HCT116 (cell line): Measurements from ENCODE around the gene MAP2K6. TPM values are rescaled to one million over a fixed set of nuclear protein-coding genes. Genes with fewer than 3 reads are reported as not detected.

Source experiments
- ATAC-seq: fragments of 200-7000 bp; cut with Tn5 transposase; 2 replicates; pipeline ENCODE4 v1.9.1; 2020; ENCODE audit warnings: mild to moderate bottlenecking, moderate library complexity
- BruUV-seq: library from RNA; stranded (reverse); fragments of 400-500 nt; replicated peaks from 2 replicates; lab custom pipeline; 2021; lab: Mats Ljungman, UMichigan
- CTCF ChIA-PET: fragments of 300-600 bp; sonication (Branson Sonifier 250); formaldehyde crosslinking; loops from one replicate; lab custom pipeline; 2021; ENCODE audit warnings: antibody characterized with exemption; lab: Charles Lee
- POLR2A ChIA-PET: fragments of 300-600, 350-600 bp; sonication (Branson Sonifier 250); formaldehyde crosslinking; loops from one replicate; lab custom pipeline; 2021; ENCODE audit warnings: antibody characterized with exemption; lab: Charles Lee
- RAD21 ChIA-PET, 2 experiments: fragments of 300-600 bp; sonication (Branson Sonifier 250); formaldehyde crosslinking; loops; one replicate each; lab custom pipeline; 2023; ENCODE audit warnings: low total read pairs in 2 of 2; ENCODE audit not compliant: uncharacterized antibody in 2 of 2, unreplicated experiment in 2 of 2, low non-redundant PET in 1 of 2; lab: Charles Lee
- DNase-seq: peaks from one replicate; pipeline ENCODE4 v3.0.0-alpha.2; 2010; ENCODE audit warnings: low read depth, low spot score
- H2AFZ ChIP-seq: fragments of 200-600 bp; shearing (Covaris generic), sonication (generic); 2 replicates; pipeline ENCODE4 v1.6.1; 2017; ENCODE audit warnings: low read depth, mixed run types, mixed read lengths, antibody characterized with exemption, low read length; ENCODE audit not compliant: poor library complexity, severe bottlenecking
- H3K27ac ChIP-seq: 2 replicates; pipeline ENCODE4 v1.5.1; 2012; ENCODE audit warnings: low read depth, low read length
- H3K27me3 ChIP-seq: fragments of 200-600 bp; sonication (generic); 2 replicates; pipeline ENCODE4 v1.6.1; 2016; ENCODE audit warnings: mixed run types, low read length, mixed read lengths; ENCODE audit not compliant: insufficient read depth
- H3K36me3 ChIP-seq, 2 experiments: fragments of 200-500 bp in 1 of 2; fragments of 200-600 bp in 1 of 2; sonication (Bioruptor generic) in 1 of 2; sonication (generic) in 1 of 2; 2 replicates each; pipeline versions ENCODE4 v1.5.1 to v1.6.1; 2014 to 2016; ENCODE audit warnings: low read length in 2 of 2, inconsistent platforms in 1 of 2, mixed read lengths in 1 of 2, mixed run types in 1 of 2; ENCODE audit not compliant: insufficient read depth in 2 of 2, control insufficient read depth in 1 of 2
- H3K4me1 ChIP-seq, 2 experiments: fragments of 200-600 bp in 1 of 2; sonication (generic) in 1 of 2; 2 replicates each; pipeline versions ENCODE4 v1.5.1 to v1.6.1; 2012 to 2017; ENCODE audit warnings: low read length in 2 of 2, inconsistent platforms in 1 of 2, mild to moderate bottlenecking in 1 of 2, mixed read lengths in 1 of 2, mixed run types in 1 of 2, moderate library complexity in 1 of 2; ENCODE audit not compliant: insufficient read depth in 2 of 2, control insufficient read depth in 1 of 2
- H3K4me2 ChIP-seq: fragments of 200-600 bp; sonication (generic); 2 replicates; pipeline ENCODE4 v1.6.1; 2017; ENCODE audit warnings: mixed run types, low read length, mixed read lengths
- H3K4me3 ChIP-seq, 2 experiments: fragments of 200-600 bp in 1 of 2; sonication (generic) in 1 of 2; replicated peaks in 1 of 2; 2 replicates each; pipeline ENCODE4 v1.5.1; 2011 to 2016; ENCODE audit warnings: low read length in 2 of 2, control low read depth in 1 of 2, low read depth in 1 of 2, mild to moderate bottlenecking in 1 of 2, mixed read lengths in 1 of 2, mixed run types in 1 of 2
- H3K79me2 ChIP-seq: fragments of 200-600 bp; sonication (generic); 2 replicates; pipeline ENCODE4 v1.6.1; 2017; ENCODE audit warnings: mild to moderate bottlenecking, mixed run types, low read length, moderate library complexity, mixed read lengths; ENCODE audit not compliant: insufficient read depth
- H3K9ac ChIP-seq: fragments of 200-600 bp; sonication (generic); 2 replicates; pipeline ENCODE4 v1.6.1; 2016; ENCODE audit warnings: low read length, mixed read lengths
- H3K9me2 ChIP-seq: fragments of 200-600 bp; sonication (generic), shearing (Covaris generic); 2 replicates; pipeline ENCODE4 v1.6.1; 2017; ENCODE audit warnings: mixed run types, mild to moderate bottlenecking, moderate library complexity; ENCODE audit not compliant: insufficient read depth
- H3K9me3 ChIP-seq, 2 experiments: fragments of 200-500 bp in 1 of 2; fragments of 200-600 bp in 1 of 2; sonication (Bioruptor generic) in 1 of 2; sonication (generic) in 1 of 2; 2 replicates each; pipeline ENCODE4 v1.6.1; 2014 to 2017; ENCODE audit warnings: low read length in 2 of 2, mixed read lengths in 2 of 2, inconsistent platforms in 1 of 2, low read depth in 1 of 2, mild to moderate bottlenecking in 1 of 2, mixed run types in 1 of 2, moderate library complexity in 1 of 2; ENCODE audit not compliant: control insufficient read depth in 1 of 2, insufficient read depth in 1 of 2
- H4K20me1 ChIP-seq: fragments of 200-600 bp; sonication (generic), shearing (Covaris generic); 2 replicates; pipeline ENCODE4 v1.6.1; 2017; ENCODE audit warnings: mixed run types, mild to moderate bottlenecking, moderate library complexity; ENCODE audit not compliant: insufficient read depth
- CBX3 ChIP-seq: IDR thresholded peaks from 2 replicates; pipeline ENCODE4 v1.6.1; 2012; ENCODE audit warnings: low read depth
- EZH2 ChIP-seq: fragments of 200-600 bp; sonication (generic); IDR thresholded peaks from 2 replicates; pipeline ENCODE4 v1.6.1; 2017; ENCODE audit warnings: antibody characterized with exemption, mixed run types
- POLR2A ChIP-seq: IDR thresholded peaks from 2 replicates; pipeline ENCODE4 v1.7.0; 2011; ENCODE audit warnings: borderline replicate concordance; ENCODE audit not compliant: insufficient read depth, insufficient read length; ENCODE audit errors: extremely low read depth
- intact Hi-C: fragments of 100-400 bp; cut with micrococcal nuclease; formaldehyde crosslinking; loops from 2 replicates; pipeline ENCODE4 v1.10.0; 2022
- total RNA-seq: library from RNA; stranded (reverse); gene quantifications from one replicate; pipeline ENCODE4 v1.2.1, GENCODE V29; 2021; ENCODE audit not compliant: unreplicated experiment
- TF ChIP-seq, protein P1 (sequence below): IDR thresholded peaks from 2 replicates; pipeline ENCODE4 v1.6.1; 2012; ENCODE audit warnings: low read depth
- TF ChIP-seq, protein P2 (sequence below): IDR thresholded peaks from 2 replicates; pipeline ENCODE4 v1.6.1; 2011; ENCODE audit warnings: mild to moderate bottlenecking, low read length, moderate library complexity; ENCODE audit not compliant: insufficient replicate concordance; ENCODE audit errors: extremely low read depth
- TF ChIP-seq, protein P3 (sequence below), 3 experiments: fragments of 200-600 bp in 1 of 3; sonication (generic) in 1 of 3; IDR thresholded peaks in 2 of 3; conservative IDR thresholded peaks in 1 of 3; 2 replicates each; pipeline ENCODE4 v1.5.1; 2012 to 2017; ENCODE audit warnings: low read depth in 2 of 3, low read length in 2 of 3, antibody characterized with exemption in 1 of 3, borderline replicate concordance in 1 of 3, control low read depth in 1 of 3, mild to moderate bottlenecking in 1 of 3, mixed read lengths in 1 of 3, mixed run types in 1 of 3, moderate library complexity in 1 of 3; ENCODE audit not compliant: insufficient read depth in 1 of 3

MAP2K6 gene
- total RNA-seq, 1 experiment from 2014 or later: 0.22 TPM

DNA sequence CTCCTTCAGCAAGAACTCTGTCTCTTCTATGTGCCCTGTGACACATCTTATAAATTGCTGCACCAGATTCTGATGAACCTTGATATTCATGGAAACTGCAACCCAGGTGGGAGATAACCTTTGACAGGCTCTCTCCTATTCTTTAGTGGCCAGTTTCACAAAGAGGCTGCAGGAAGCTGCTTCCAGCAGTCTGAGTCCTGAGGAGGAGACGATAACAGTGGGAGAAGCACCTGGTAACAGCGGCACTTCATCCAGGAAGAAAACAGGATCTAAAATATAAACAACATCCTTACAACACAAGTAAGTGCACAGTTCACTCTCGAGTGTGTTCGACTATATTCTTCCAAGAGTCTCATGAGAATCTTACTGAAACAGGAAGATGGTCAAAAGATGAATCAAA, 180.1 kb downstream of the MAP2K6 start:
- Histone ChIP-seq H3K4me3 (no peak overlapping the region), H3K27ac (no peak overlapping the region), H3K4me1 (no peaks in the 10 kb centered on the region), H3K79me2 (no peaks in the 10 kb centered on the region), H3K9me2 (no peaks in the 10 kb centered on the region)
- no peak for ATAC-seq
- DNase-seq: no peak
- TF ChIP-seq EZH2 (no peak), CBX3 (no peak), POLR2A (no peak)
- TF ChIP-seq, protein P1, sequence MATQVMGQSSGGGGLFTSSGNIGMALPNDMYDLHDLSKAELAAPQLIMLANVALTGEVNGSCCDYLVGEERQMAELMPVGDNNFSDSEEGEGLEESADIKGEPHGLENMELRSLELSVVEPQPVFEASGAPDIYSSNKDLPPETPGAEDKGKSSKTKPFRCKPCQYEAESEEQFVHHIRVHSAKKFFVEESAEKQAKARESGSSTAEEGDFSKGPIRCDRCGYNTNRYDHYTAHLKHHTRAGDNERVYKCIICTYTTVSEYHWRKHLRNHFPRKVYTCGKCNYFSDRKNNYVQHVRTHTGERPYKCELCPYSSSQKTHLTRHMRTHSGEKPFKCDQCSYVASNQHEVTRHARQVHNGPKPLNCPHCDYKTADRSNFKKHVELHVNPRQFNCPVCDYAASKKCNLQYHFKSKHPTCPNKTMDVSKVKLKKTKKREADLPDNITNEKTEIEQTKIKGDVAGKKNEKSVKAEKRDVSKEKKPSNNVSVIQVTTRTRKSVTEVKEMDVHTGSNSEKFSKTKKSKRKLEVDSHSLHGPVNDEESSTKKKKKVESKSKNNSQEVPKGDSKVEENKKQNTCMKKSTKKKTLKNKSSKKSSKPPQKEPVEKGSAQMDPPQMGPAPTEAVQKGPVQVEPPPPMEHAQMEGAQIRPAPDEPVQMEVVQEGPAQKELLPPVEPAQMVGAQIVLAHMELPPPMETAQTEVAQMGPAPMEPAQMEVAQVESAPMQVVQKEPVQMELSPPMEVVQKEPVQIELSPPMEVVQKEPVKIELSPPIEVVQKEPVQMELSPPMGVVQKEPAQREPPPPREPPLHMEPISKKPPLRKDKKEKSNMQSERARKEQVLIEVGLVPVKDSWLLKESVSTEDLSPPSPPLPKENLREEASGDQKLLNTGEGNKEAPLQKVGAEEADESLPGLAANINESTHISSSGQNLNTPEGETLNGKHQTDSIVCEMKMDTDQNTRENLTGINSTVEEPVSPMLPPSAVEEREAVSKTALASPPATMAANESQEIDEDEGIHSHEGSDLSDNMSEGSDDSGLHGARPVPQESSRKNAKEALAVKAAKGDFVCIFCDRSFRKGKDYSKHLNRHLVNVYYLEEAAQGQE: no peak
- TF ChIP-seq, protein P2, sequence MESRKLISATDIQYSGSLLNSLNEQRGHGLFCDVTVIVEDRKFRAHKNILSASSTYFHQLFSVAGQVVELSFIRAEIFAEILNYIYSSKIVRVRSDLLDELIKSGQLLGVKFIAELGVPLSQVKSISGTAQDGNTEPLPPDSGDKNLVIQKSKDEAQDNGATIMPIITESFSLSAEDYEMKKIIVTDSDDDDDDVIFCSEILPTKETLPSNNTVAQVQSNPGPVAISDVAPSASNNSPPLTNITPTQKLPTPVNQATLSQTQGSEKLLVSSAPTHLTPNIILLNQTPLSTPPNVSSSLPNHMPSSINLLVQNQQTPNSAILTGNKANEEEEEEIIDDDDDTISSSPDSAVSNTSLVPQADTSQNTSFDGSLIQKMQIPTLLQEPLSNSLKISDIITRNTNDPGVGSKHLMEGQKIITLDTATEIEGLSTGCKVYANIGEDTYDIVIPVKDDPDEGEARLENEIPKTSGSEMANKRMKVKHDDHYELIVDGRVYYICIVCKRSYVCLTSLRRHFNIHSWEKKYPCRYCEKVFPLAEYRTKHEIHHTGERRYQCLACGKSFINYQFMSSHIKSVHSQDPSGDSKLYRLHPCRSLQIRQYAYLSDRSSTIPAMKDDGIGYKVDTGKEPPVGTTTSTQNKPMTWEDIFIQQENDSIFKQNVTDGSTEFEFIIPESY: no peak
- TF ChIP-seq, protein P3, sequence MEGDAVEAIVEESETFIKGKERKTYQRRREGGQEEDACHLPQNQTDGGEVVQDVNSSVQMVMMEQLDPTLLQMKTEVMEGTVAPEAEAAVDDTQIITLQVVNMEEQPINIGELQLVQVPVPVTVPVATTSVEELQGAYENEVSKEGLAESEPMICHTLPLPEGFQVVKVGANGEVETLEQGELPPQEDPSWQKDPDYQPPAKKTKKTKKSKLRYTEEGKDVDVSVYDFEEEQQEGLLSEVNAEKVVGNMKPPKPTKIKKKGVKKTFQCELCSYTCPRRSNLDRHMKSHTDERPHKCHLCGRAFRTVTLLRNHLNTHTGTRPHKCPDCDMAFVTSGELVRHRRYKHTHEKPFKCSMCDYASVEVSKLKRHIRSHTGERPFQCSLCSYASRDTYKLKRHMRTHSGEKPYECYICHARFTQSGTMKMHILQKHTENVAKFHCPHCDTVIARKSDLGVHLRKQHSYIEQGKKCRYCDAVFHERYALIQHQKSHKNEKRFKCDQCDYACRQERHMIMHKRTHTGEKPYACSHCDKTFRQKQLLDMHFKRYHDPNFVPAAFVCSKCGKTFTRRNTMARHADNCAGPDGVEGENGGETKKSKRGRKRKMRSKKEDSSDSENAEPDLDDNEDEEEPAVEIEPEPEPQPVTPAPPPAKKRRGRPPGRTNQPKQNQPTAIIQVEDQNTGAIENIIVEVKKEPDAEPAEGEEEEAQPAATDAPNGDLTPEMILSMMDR (IDR thresholded peaks at IDR 0.05 in 2 of 3, conservative IDR thresholded peaks at IDR 0.05 in 1 of 3; ENCODE audit: borderline replicate concordance in 1 of 3, insufficient read depth in 1 of 3, low read depth in 2 of 3, low read length in 2 of 3): no peak
- TF ChIP-seq, all 23 proteins: peak for 0
- intact Hi-C loops: no loop called here
- POLR2A ChIA-PET: no interaction called here
- Histone ChIP-seq H3K36me3 (no peaks in the 10 kb centered on the region), H3K9ac (no peak overlapping the region), H3K4me2 (no peak overlapping the region), H2AFZ (no peak overlapping the region), H3K9me3 (no peaks in the 10 kb centered on the region), H3K27me3 (peaks cover 4% of the 10 kb centered on the region; the same call in 1 of the 2 replicates), H4K20me1 (no peaks in the 10 kb centered on the region)
- RAD21 ChIA-PET: no interaction called here
- BruUV-seq: no TSS peak
- CTCF ChIA-PET: interaction anchor here (1.1 kb wide), 2 partner anchors 13 to 25 kb away, joined by 3 to 4 read pairs; no protein-coding TSS in a partner anchor
